Measurements from ENCODE around the gene TNIP1.

TNIP1 gene

GRCh38 chr5:151001436-151001835 lies 79.4 kb downstream of the TNIP1 start:
- no peak for DNase-seq (ENCODE audit: low spot score)

- no peak for DNase-seq (ENCODE audit: low spot score)
These were observed 81.0 kb downstream of the TNIP1 start for GRCh38 chr5:150999704-151000442.

GRCh38 chr5:150993826-150994412 lies 86.9 kb downstream of the TNIP1 start:
- peak; percentile 5 for DNase-seq (ENCODE audit: low spot score)

- DNase-seq (ENCODE audit: low spot score) = no peak
These were observed 87.4 kb downstream of the TNIP1 start for GRCh38 chr5:150993422-150993821.

- DNase-seq (ENCODE audit: low spot score) = no peak
These were observed 88.1 kb downstream of the TNIP1 start for GRCh38 chr5:150992705-150993104.

GRCh38 chr5:150989695-150990094 lies 91.1 kb downstream of the TNIP1 start:
- no peak for DNase-seq (ENCODE audit: low spot score)

- no peak for DNase-seq (ENCODE audit: low spot score)
These were observed 93.1 kb downstream of the TNIP1 start for GRCh38 chr5:150987746-150988145.
